Adrenal gland (tissue), 12 donors: ENCODE results near the gene GFOD2. TPM values are rescaled to one million over a fixed set of nuclear protein-coding genes. Genes with fewer than 3 reads are reported as not detected.
A peak's percentile ranks its signal among the peaks of the same experiment; 100 is the strongest.

Experiments used
- DNase-seq, 7 donors: peaks; one replicate each; pipeline ENCODE4 v3.0.0-alpha.2; 2019 to 2020
- H3K27ac ChIP-seq, 5 donors: fragments of 200-600 bp; sonication (generic) in 4 of 5; 1 replicate in 3 of 5; 2 replicates in 2 of 5; pipeline versions ENCODE4 v1.5.1 to v1.8.0; 2016 to 2020; ENCODE audit warnings: mild to moderate bottlenecking in 1 of 5
- H3K27me3 ChIP-seq: fragments of 200-600 bp; 2 replicates; pipeline ENCODE4 v1.8.0; 2021
- H3K36me3 ChIP-seq, 2 donors: fragments of 200-600 bp; replicated peaks in 1 of 2; 1 replicate in 1 of 2; 2 replicates in 1 of 2; pipeline versions ENCODE4 v1.5.1 to v1.8.0; 2018 to 2022
- H3K4me1 ChIP-seq, 2 donors: fragments of 200-600 bp; replicated peaks in 1 of 2; 1 replicate in 1 of 2; 2 replicates in 1 of 2; pipeline versions ENCODE4 v1.5.1 to v1.8.0; 2018 to 2021
- H3K4me3 ChIP-seq, 4 donors: fragments of 200-600 bp; sonication (generic) in 3 of 4; one replicate each; pipeline ENCODE4 v1.5.1; 2016 to 2018
- H3K9me3 ChIP-seq, 3 donors: fragments of 200-600 bp; sonication (generic) in 1 of 3; replicated peaks in 1 of 3; 1 replicate in 2 of 3; 2 replicates in 1 of 3; pipeline versions ENCODE4 v1.5.1 to v1.8.0; 2016 to 2021
- POLR2A ChIP-seq, 2 donors: fragments of 450-650 bp; IDR thresholded peaks; one replicate each; pipeline ENCODE4 v1.6.1; 2017; ENCODE audit warnings: antibody characterized with exemption in 2 of 2, mild to moderate bottlenecking in 2 of 2, moderate library complexity in 1 of 2
- WGBS, 4 donors: extraction: QIAGEN DNeasy Blood & Tissue Kit in 2 of 4; methylation state at CpG; one replicate each; pipeline versions ENCODE4 v1.1.5 to v1.1.7; 2013 to 2017; 5-methylcytosine and 5-hydroxymethylcytosine counted together
- intact Hi-C, 2 donors: fragments of 100-400 bp; cut with DNase I; formaldehyde crosslinking; loops; one replicate each; pipeline versions ENCODE4 v1.14.1 to v1.15.0; 2022 to 2023
- polyA plus RNA-seq, 3 donors: library from polyadenylated mRNA; stranded (reverse); fragments of 200-250 nt in 2 of 3; fragments of 350-450 nt in 1 of 3; fragmentation: Illumina TruSeq in 1 of 3; extraction: RNeasy Lipid Tissue Mini Kit (QIAGEN cat#74804) in 1 of 3; gene quantifications; one replicate each; pipeline ENCODE4 v1.2.3, GENCODE V29; 2013 to 2014
- total RNA-seq, 9 donors: library from RNA; depleted of rRNA in 4 of 9; stranded (reverse); fragments of >200 nt in 4 of 9; fragments of 120-200 nt in 1 of 9; fragmentation: NEBNext Ultra II Directional in 1 of 9; extraction: Animal tissue kit (Norgen Biotek cat#: 25700) in 1 of 9; gene quantifications; one replicate each; pipeline versions ENCODE4 v1.1.0 to v1.2.4, GENCODE V29; 2013 to 2023
- TF ChIP-seq, protein P1 (sequence below), 6 experiments: fragments of 450-650 bp in 4 of 6; fragments of 200-600 bp in 2 of 6; sonication (generic) in 1 of 6; IDR thresholded peaks; 1 replicate in 5 of 6; 2 replicates in 1 of 6; pipeline versions ENCODE4 v1.5.1 to v1.8.0; 2016 to 2021; ENCODE audit warnings: antibody characterized with exemption in 6 of 6, mild to moderate bottlenecking in 2 of 6, moderate library complexity in 1 of 6
- donor health status: healthy with polysubstance abuse.
- donor health status: Bipolar disorder and iron deficiency.
- donor health status: DM: yes; HTN: yes; CAD: no.
- donor health status: DM: no; HTN: no; CAD: no.
- donor health status: DM: no; HTN: no; CAD: no.
- donor health status: DM: yes; HTN: yes; CAD: no.

Gene GFOD2
- total and polyA plus RNA-seq, 12 donors = 14.2 to 43.5 (median 16.7) TPM

DNA sequence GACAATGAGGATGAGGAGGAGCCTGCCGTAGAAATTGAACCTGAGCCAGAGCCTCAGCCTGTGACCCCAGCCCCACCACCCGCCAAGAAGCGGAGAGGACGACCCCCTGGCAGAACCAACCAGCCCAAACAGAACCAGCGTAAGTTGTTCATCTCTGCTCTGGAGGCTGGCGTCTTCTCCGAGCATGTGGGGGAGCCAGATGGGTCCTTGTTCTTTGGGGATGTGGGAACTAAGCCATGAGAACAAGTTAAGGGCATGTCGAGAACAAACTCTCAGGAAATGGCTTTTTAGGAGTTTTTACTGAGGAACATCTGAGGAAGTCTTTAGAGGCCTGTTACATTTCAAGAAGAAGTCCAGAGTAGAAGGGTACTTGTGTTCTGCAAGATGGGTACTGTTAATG is 82.4 kb downstream of the GFOD2 start:
- H3K9me3 ChIP-seq = no peaks in the 10 kb centered on the region
- no peaks in the 10 kb centered on the region for H3K27me3 ChIP-seq
- H3K36me3 ChIP-seq = peaks cover 0 to 69% of the 10 kb centered on the region in 2 donors
- DNase-seq = no peak
- no peak overlapping the region for H3K27ac ChIP-seq
- no peaks in the 10 kb centered on the region for H3K4me1 ChIP-seq
- 92 to 94% (median 94%) methylated on average over 8 of the region's 8 CpGs for WGBS, 4 donors
- intact Hi-C loops = no loop called here
- TF ChIP-seq POLR2A (IDR thresholded peaks at IDR 0.05) = no peak
- TF ChIP-seq, protein P1, sequence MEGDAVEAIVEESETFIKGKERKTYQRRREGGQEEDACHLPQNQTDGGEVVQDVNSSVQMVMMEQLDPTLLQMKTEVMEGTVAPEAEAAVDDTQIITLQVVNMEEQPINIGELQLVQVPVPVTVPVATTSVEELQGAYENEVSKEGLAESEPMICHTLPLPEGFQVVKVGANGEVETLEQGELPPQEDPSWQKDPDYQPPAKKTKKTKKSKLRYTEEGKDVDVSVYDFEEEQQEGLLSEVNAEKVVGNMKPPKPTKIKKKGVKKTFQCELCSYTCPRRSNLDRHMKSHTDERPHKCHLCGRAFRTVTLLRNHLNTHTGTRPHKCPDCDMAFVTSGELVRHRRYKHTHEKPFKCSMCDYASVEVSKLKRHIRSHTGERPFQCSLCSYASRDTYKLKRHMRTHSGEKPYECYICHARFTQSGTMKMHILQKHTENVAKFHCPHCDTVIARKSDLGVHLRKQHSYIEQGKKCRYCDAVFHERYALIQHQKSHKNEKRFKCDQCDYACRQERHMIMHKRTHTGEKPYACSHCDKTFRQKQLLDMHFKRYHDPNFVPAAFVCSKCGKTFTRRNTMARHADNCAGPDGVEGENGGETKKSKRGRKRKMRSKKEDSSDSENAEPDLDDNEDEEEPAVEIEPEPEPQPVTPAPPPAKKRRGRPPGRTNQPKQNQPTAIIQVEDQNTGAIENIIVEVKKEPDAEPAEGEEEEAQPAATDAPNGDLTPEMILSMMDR (IDR thresholded peaks at IDR 0.05) = no peak
- no peak overlapping the region for H3K4me3 ChIP-seq

DNA sequence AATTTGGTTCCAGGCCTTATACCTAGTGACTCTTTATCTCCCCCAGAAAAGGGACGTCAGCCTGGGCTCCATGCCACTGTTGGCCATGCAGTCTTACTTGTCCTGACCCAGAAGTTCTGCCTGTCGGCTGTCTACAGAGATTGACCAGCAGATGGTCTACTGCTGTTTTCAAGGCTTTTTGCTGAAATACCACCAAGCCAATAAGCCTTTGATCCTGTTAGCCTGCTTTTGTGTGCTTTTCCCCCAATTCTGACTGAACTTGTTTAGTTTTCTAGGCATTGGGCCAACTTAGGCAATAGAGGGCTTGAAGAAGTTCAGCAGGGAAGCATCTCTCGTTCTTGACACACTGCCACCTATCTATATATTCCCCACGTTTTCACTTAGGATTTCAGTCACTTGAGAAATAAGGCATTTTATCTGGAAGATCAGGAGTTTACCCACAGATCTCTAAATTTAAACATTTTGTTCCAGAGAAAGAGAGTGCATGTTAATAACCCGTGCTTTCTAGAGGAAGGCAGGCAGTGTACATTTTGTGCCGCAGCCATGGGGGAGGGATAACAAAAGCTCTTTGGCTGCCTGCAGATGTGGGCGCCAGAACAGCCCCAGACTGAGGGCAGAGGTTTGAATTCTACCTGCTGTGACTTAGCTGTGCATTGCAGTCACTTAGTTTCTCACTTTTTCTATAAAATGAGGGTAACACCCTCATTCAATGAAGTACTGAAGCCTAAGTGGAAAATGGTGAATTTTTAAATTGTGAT is 86.5 kb downstream of the GFOD2 start:
- H3K27ac ChIP-seq = no peak overlapping the region
- intact Hi-C loops = no loop called here
- peak in 1 of 7 donors; percentile 18 for DNase-seq
- no peaks in the 10 kb centered on the region for H3K9me3 ChIP-seq
- peaks cover 0 to 86% of the 10 kb centered on the region in 2 donors for H3K36me3 ChIP-seq
- H3K27me3 ChIP-seq = no peaks in the 10 kb centered on the region
- TF ChIP-seq POLR2A (IDR thresholded peaks at IDR 0.05) = no peak
- TF ChIP-seq, protein P1 (IDR thresholded peaks at IDR 0.05) = no peak
- H3K4me3 ChIP-seq = no peak overlapping the region
- no peaks in the 10 kb centered on the region for H3K4me1 ChIP-seq
- 60 to 70% (median 63%) methylated on average over 7 of the region's 7 CpGs for WGBS, 4 donors

DNA sequence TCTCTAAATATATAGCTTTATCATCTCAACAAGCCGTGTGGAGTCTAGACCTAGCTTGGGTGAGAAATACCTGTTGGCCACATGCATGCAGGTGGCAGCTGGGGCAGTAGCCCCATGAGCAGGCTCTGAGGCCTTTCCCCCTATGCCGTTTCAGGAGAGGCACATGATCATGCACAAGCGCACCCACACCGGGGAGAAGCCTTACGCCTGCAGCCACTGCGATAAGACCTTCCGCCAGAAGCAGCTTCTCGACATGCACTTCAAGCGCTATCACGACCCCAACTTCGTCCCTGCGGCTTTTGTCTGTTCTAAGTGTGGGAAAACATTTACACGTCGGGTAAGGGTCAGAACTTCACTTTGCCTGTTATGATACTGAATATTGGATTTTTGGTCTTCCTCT is 90.9 kb downstream of the GFOD2 start:
- no peak for TF ChIP-seq POLR2A (IDR thresholded peaks at IDR 0.05)
- TF ChIP-seq, protein P1 (IDR thresholded peaks at IDR 0.05) = no peak
- 96 to 98% (median 97%) methylated on average over 14 of the region's 14 CpGs for WGBS, 4 donors
- no peak overlapping the region for H3K4me3 ChIP-seq
- H3K9me3 ChIP-seq = no peaks in the 10 kb centered on the region
- H3K4me1 ChIP-seq = no peaks in the 10 kb centered on the region
- no peak overlapping the region for H3K27ac ChIP-seq
- H3K27me3 ChIP-seq = no peaks in the 10 kb centered on the region
- peaks cover 0 to 84% of the 10 kb centered on the region in 2 donors for H3K36me3 ChIP-seq
- DNase-seq = no peak
- intact Hi-C loops = no loop called here

Other genes with a start within 250 kb of the GFOD2 start
- gene ATP6V0D1, start 238.2 kb downstream of the GFOD2 start, total RNA-seq = 100 to 1,000 TPM; 114 to 244 (median 167) TPM
- 100 to 1,000 TPM in 1 of 3 donors, 10 to 100 TPM in 2; 24.1 to 186 (median 31.9) TPM for gene ATP6V0D1, start 238.2 kb downstream of the GFOD2 start, polyA plus RNA-seq
- 10 to 100 TPM in 4 of 9 donors, 1 to 10 TPM in 5; 3.1 to 98.1 (median 8.0) TPM for gene AGRP, start 235.8 kb downstream of the GFOD2 start, total RNA-seq
- gene AGRP, start 235.8 kb downstream of the GFOD2 start, polyA plus RNA-seq = 10 to 100 TPM in 2 of 3 donors, 1 to 10 TPM in 1; 2.9 to 56.7 (median 52.0) TPM
- 100 to 1,000 TPM in 1 of 9 donors, 10 to 100 TPM in 7, 1 to 10 TPM in 1; 8.1 to 168 (median 58.8) TPM for gene RIPOR1, start 190.5 kb downstream of the GFOD2 start, total RNA-seq
- 10 to 100 TPM; 19.6 to 83.5 (median 56.6) TPM for gene RIPOR1, start 190.5 kb downstream of the GFOD2 start, polyA plus RNA-seq
- gene CTCF, start 156.8 kb downstream of the GFOD2 start, total RNA-seq = 10 to 100 TPM; 24.8 to 53.5 (median 30.7) TPM
- gene CTCF, start 156.8 kb downstream of the GFOD2 start, polyA plus RNA-seq = 10 to 100 TPM; 18.4 to 34.6 (median 27.4) TPM
- 1 to 10 TPM in 5 of 9 donors, under 1 TPM in 4; 0.24 to 2.5 (median 1.0) TPM for gene CARMIL2, start 74.2 kb downstream of the GFOD2 start, total RNA-seq
- gene CARMIL2, start 74.2 kb downstream of the GFOD2 start, polyA plus RNA-seq = 10 to 100 TPM in 1 of 3 donors, 1 to 10 TPM in 1, under 1 TPM in 1; 0.35 to 18.5 (median 4.1) TPM
- gene ACD, start 59.1 kb downstream of the GFOD2 start, total RNA-seq = 10 to 100 TPM in 8 of 9 donors, 1 to 10 TPM in 1; 9.2 to 47.0 (median 18.7) TPM
- gene ACD, start 59.1 kb downstream of the GFOD2 start, polyA plus RNA-seq = 10 to 100 TPM in 2 of 3 donors, 1 to 10 TPM in 1; 7.3 to 26.5 (median 24.3) TPM
- gene PARD6A, start 58.4 kb downstream of the GFOD2 start, total RNA-seq = 10 to 100 TPM in 4 of 9 donors, 1 to 10 TPM in 5; 1.9 to 49.1 (median 9.3) TPM
- 1 to 10 TPM; 1.5 to 9.3 (median 6.7) TPM for gene PARD6A, start 58.4 kb downstream of the GFOD2 start, polyA plus RNA-seq
- gene ENKD1, start 52.6 kb downstream of the GFOD2 start, total RNA-seq = 10 to 100 TPM in 8 of 9 donors, 1 to 10 TPM in 1; 8.8 to 69.8 (median 18.1) TPM
- gene ENKD1, start 52.6 kb downstream of the GFOD2 start, polyA plus RNA-seq = 100 to 1,000 TPM in 1 of 3 donors, 10 to 100 TPM in 1, 1 to 10 TPM in 1; 3.0 to 113 (median 72.5) TPM
- gene C16orf86, start 52.5 kb downstream of the GFOD2 start, total RNA-seq = 10 to 100 TPM in 4 of 9 donors, 1 to 10 TPM in 5; 4.1 to 17.9 (median 7.8) TPM
- 10 to 100 TPM in 1 of 3 donors, 1 to 10 TPM in 1, under 1 TPM in 1; 0.57 to 14.4 (median 8.2) TPM for gene C16orf86, start 52.5 kb downstream of the GFOD2 start, polyA plus RNA-seq
- gene RANBP10, start 87.2 kb upstream of the GFOD2 start, total RNA-seq = 10 to 100 TPM in 7 of 9 donors, 1 to 10 TPM in 2; 9.4 to 74.1 (median 23.1) TPM
- 10 to 100 TPM; 19.1 to 45.8 (median 20.1) TPM for gene RANBP10, start 87.2 kb upstream of the GFOD2 start, polyA plus RNA-seq
- gene TSNAXIP1, start 87.6 kb upstream of the GFOD2 start, total RNA-seq = 1 to 10 TPM in 8 of 9 donors, under 1 TPM in 1; 0.72 to 3.6 (median 2.1) TPM
- gene TSNAXIP1, start 87.6 kb upstream of the GFOD2 start, polyA plus RNA-seq = 10 to 100 TPM in 2 of 3 donors, 1 to 10 TPM in 1; 2.2 to 18.7 (median 15.7) TPM
- 10 to 100 TPM; 19.9 to 85.6 (median 34.3) TPM for gene THAP11, start 123.0 kb upstream of the GFOD2 start, total RNA-seq
- 1 to 10 TPM; 8.4 to 8.6 (median 8.5) TPM for gene THAP11, start 123.0 kb upstream of the GFOD2 start, polyA plus RNA-seq
- 100 to 1,000 TPM in 2 of 9 donors, 10 to 100 TPM in 7; 30.0 to 201 (median 79.5) TPM for gene NUTF2, start 127.6 kb upstream of the GFOD2 start, total RNA-seq
- 100 to 1,000 TPM; 131 to 170 (median 134) TPM for gene NUTF2, start 127.6 kb upstream of the GFOD2 start, polyA plus RNA-seq
- gene CENPT, start 128.4 kb upstream of the GFOD2 start, total RNA-seq = 10 to 100 TPM; 18.1 to 58.6 (median 33.6) TPM
- 100 to 1,000 TPM in 2 of 3 donors, 10 to 100 TPM in 1; 15.8 to 250 (median 126) TPM for gene CENPT, start 128.4 kb upstream of the GFOD2 start, polyA plus RNA-seq
- gene EDC4, start 153.7 kb upstream of the GFOD2 start, total RNA-seq = 10 to 100 TPM; 34.0 to 70.8 (median 48.8) TPM
- 100 to 1,000 TPM in 1 of 3 donors, 10 to 100 TPM in 2; 57.8 to 115 (median 73.3) TPM for gene EDC4, start 153.7 kb upstream of the GFOD2 start, polyA plus RNA-seq
- gene NRN1L, start 165.6 kb upstream of the GFOD2 start, total RNA-seq = 10 to 100 TPM in 1 of 9 donors, 1 to 10 TPM in 2, under 1 TPM in 4, not detected in 2; 0.72 to 28.2 (median 0.92) TPM
- gene NRN1L, start 165.6 kb upstream of the GFOD2 start, polyA plus RNA-seq = 1 to 10 TPM in 2 of 3 donors, under 1 TPM in 1; 0.99 to 6.8 (median 2.5) TPM
- 10 to 100 TPM; 19.9 to 43.7 (median 26.3) TPM for gene PSKH1, start 173.9 kb upstream of the GFOD2 start, total RNA-seq
- 10 to 100 TPM in 2 of 3 donors, 1 to 10 TPM in 1; 9.5 to 18.2 (median 15.4) TPM for gene PSKH1, start 173.9 kb upstream of the GFOD2 start, polyA plus RNA-seq
- gene CTRL, start 212.5 kb upstream of the GFOD2 start, total RNA-seq = 1 to 10 TPM in 4 of 9 donors, under 1 TPM in 4, not detected in 1; 0.26 to 2.2 (median 1.0) TPM
- gene CTRL, start 212.5 kb upstream of the GFOD2 start, polyA plus RNA-seq = 1 to 10 TPM in 2 of 3 donors, under 1 TPM in 1; 0.09 to 4.6 (median 3.2) TPM
- 10 to 100 TPM; 42.0 to 71.9 (median 61.0) TPM for gene PSMB10, start 217.5 kb upstream of the GFOD2 start, total RNA-seq
- 100 to 1,000 TPM in 2 of 3 donors, 10 to 100 TPM in 1; 12.6 to 315 (median 305) TPM for gene PSMB10, start 217.5 kb upstream of the GFOD2 start, polyA plus RNA-seq
- gene LCAT, start 224.8 kb upstream of the GFOD2 start, total RNA-seq = 10 to 100 TPM in 4 of 9 donors, 1 to 10 TPM in 5; 4.1 to 27.6 (median 9.4) TPM
- gene LCAT, start 224.8 kb upstream of the GFOD2 start, polyA plus RNA-seq = 100 to 1,000 TPM in 1 of 3 donors, 10 to 100 TPM in 1, 1 to 10 TPM in 1; 3.0 to 240 (median 91.1) TPM
- gene SLC12A4, start 249.3 kb upstream of the GFOD2 start, total RNA-seq = 100 to 1,000 TPM in 1 of 9 donors, 10 to 100 TPM in 8; 15.4 to 101 (median 72.9) TPM
- gene SLC12A4, start 249.3 kb upstream of the GFOD2 start, polyA plus RNA-seq = 100 to 1,000 TPM in 1 of 3 donors, 10 to 100 TPM in 2; 39.6 to 111 (median 47.0) TPM